ENCODE results near the gene TM4SF20. TPM values are rescaled to one million over a fixed set of nuclear protein-coding genes. Genes with fewer than 3 reads are reported as not detected.

Gene TM4SF20
- total RNA-seq, 2 donors from 2014 or later, result not detected

- H3K4me3 Mint-ChIP-seq, result no peak overlapping the region
- peak overlapping the region; percentile 81 for H3K27ac Mint-ChIP-seq
- peak; percentile 57 for TF ChIP-seq CTCF (conservative IDR thresholded peaks at IDR 0.05)
- Histone ChIP-seq H3K27ac (ENCODE audit: low read depth, low read length) (no peak overlapping the region), H3K9ac (ENCODE audit: extremely low read depth, low read length, poor library complexity, severe bottlenecking) (no peak overlapping the region), H3K27me3 (ENCODE audit: control insufficient read depth, insufficient read depth, low read length, poor library complexity, severe bottlenecking) (no peaks in the 10 kb centered on the region), H3K4me3 (ENCODE audit: low read length) (no peak overlapping the region), H3K36me3 (ENCODE audit: control insufficient read depth, insufficient read depth, low read length) (peaks cover 48% of the 10 kb centered on the region), H3K4me1 (ENCODE audit: control insufficient read depth, insufficient read depth, low read length) (no peaks in the 10 kb centered on the region), H3K9me3 (ENCODE audit: control insufficient read depth, low read length) (no peaks in the 10 kb centered on the region)
- no peaks in the 10 kb centered on the region for H3K9me3 Mint-ChIP-seq
- peak; percentile 57 for DNase-seq
- WGBS, 2 experiments (ENCODE audit: insufficient coverage in 1 of 2, insufficient read length in 1 of 2), result 90 to 93% methylated on average over 5 to 7 of the region's 7 CpGs
- no peaks in the 10 kb centered on the region for H3K27me3 Mint-ChIP-seq (ENCODE audit: insufficient read depth)
- peaks cover 6% of the 10 kb centered on the region for H3K4me1 Mint-ChIP-seq
- H3K36me3 Mint-ChIP-seq (ENCODE audit: low read depth), result peaks cover 27% of the 10 kb centered on the region
Observed at GRCh38 chr2:227347117-227347516, 32.0 kb downstream of the TM4SF20 start.

DNA sequence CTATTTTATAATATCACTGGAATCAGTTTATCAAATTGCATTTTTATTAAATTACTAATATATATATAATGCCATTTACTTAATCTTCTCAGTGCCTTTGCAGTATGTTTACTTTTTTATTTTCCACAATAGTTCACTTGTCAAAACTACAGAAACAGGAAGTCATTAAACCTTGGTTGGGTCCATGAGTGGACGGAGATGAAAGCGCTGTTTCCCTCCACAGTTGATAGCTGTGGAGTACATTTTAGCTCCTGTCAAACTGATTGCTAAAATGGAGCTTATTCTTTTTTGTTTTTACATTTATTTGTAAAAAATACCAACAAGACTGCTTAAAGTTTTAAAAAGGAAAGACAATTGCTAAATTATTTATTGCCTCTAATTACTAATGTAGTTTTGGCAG lies 34.9 kb downstream of the TM4SF20 start:
- Mint-ChIP-seq H3K9me3 (no peaks in the 10 kb centered on the region), H3K27ac (no peak overlapping the region), H3K36me3 (ENCODE audit: low read depth) (peaks cover 23% of the 10 kb centered on the region), H3K27me3 (ENCODE audit: insufficient read depth) (no peaks in the 10 kb centered on the region), H3K4me3 (no peak overlapping the region), H3K4me1 (peaks cover 4% of the 10 kb centered on the region)
- Histone ChIP-seq H3K9me3 (ENCODE audit: control insufficient read depth, low read length) (no peaks in the 10 kb centered on the region), H3K27ac (ENCODE audit: low read depth, low read length) (no peak overlapping the region), H3K36me3 (ENCODE audit: control insufficient read depth, insufficient read depth, low read length) (peaks cover 57% of the 10 kb centered on the region), H3K27me3 (ENCODE audit: control insufficient read depth, insufficient read depth, low read length, poor library complexity, severe bottlenecking) (no peaks in the 10 kb centered on the region), H3K4me1 (ENCODE audit: control insufficient read depth, insufficient read depth, low read length) (no peaks in the 10 kb centered on the region), H3K9ac (ENCODE audit: extremely low read depth, low read length, poor library complexity, severe bottlenecking) (no peak overlapping the region), H3K4me3 (ENCODE audit: low read length) (no peak overlapping the region)
- WGBS, 2 experiments (ENCODE audit: insufficient coverage in 1 of 2, insufficient read length in 1 of 2), result 92% methylated on average over 2 of the region's 2 CpGs; no CpG with 5 or more reads in 1 of the 2 experiments
- DNase-seq, result no peak
- no peak for TF ChIP-seq CTCF (conservative IDR thresholded peaks at IDR 0.05)

- no peaks in the 10 kb centered on the region for H3K4me1 ChIP-seq (ENCODE audit: control insufficient read depth, insufficient read depth, low read length)
- H3K27ac Mint-ChIP-seq, result no peak overlapping the region
- H3K27me3 ChIP-seq (ENCODE audit: control insufficient read depth, insufficient read depth, low read length, poor library complexity, severe bottlenecking), result no peaks in the 10 kb centered on the region
- H3K9me3 Mint-ChIP-seq, result no peaks in the 10 kb centered on the region
- no peak overlapping the region for H3K27ac ChIP-seq (ENCODE audit: low read depth, low read length)
- no peak for TF ChIP-seq CTCF (conservative IDR thresholded peaks at IDR 0.05)
- no peaks in the 10 kb centered on the region for H3K4me1 Mint-ChIP-seq
- no peak overlapping the region for H3K9ac ChIP-seq (ENCODE audit: extremely low read depth, low read length, poor library complexity, severe bottlenecking)
- 100% methylated on average over 1 of the region's 2 CpGs; no CpG with 5 or more reads in 1 of the 2 experiments for WGBS, 2 experiments (ENCODE audit: insufficient coverage in 1 of 2, insufficient read length in 1 of 2)
- no peak overlapping the region for H3K4me3 ChIP-seq (ENCODE audit: low read length)
- H3K36me3 Mint-ChIP-seq (ENCODE audit: low read depth), result peaks cover 20% of the 10 kb centered on the region
- DNase-seq, result no peak
- peaks cover 54% of the 10 kb centered on the region for H3K36me3 ChIP-seq (ENCODE audit: control insufficient read depth, insufficient read depth, low read length)
- H3K9me3 ChIP-seq (ENCODE audit: control insufficient read depth, low read length), result no peaks in the 10 kb centered on the region
- H3K4me3 Mint-ChIP-seq, result no peak overlapping the region
- no peaks in the 10 kb centered on the region for H3K27me3 Mint-ChIP-seq (ENCODE audit: insufficient read depth)
Observed at GRCh38 chr2:227341553-227341952, 37.6 kb downstream of the TM4SF20 start.

All from endodermal cell (in vitro differentiated cells).